Liver (tissue), 9 donors: Measurements from ENCODE around the gene TESK2. TPM values are rescaled to one million over a fixed set of nuclear protein-coding genes. Genes with fewer than 3 reads are reported as not detected.
"Not testable (repeated sequence)": the region's sequence is repeated elsewhere in the genome, so short reads cannot be mapped to it uniquely, and the experiment has no call there.

Experiments used
- DNase-seq: peaks from one replicate; pipeline ENCODE4 v3.0.0-alpha.2; 2017; ENCODE audit warnings: low spot score
- H3K27ac ChIP-seq, 2 donors: one replicate each; pipeline ENCODE4 v1.7.0; 2013; ENCODE audit warnings: inconsistent platforms in 2 of 2, low read length in 2 of 2, control low read depth in 1 of 2, low read depth in 1 of 2, mild to moderate bottlenecking in 1 of 2
- H3K27me3 ChIP-seq, 4 donors: one replicate each; pipeline versions ENCODE4 v1.6.1 to v1.7.0; 2013; ENCODE audit warnings: low read length in 3 of 4, inconsistent platforms in 1 of 4, mild to moderate bottlenecking in 1 of 4, moderate library complexity in 1 of 4; ENCODE audit not compliant: control insufficient read depth in 4 of 4, insufficient read depth in 4 of 4
- H3K36me3 ChIP-seq, 4 donors: one replicate each; pipeline versions ENCODE4 v1.6.1 to v1.7.0; 2013; ENCODE audit warnings: low read length in 3 of 4, mild to moderate bottlenecking in 3 of 4, low read depth in 1 of 4, moderate library complexity in 1 of 4; ENCODE audit not compliant: control insufficient read depth in 4 of 4, insufficient read depth in 3 of 4
- H3K4me1 ChIP-seq, 4 donors: one replicate each; pipeline versions ENCODE4 v1.6.1 to v1.7.0; 2013; ENCODE audit warnings: low read length in 3 of 4, mild to moderate bottlenecking in 3 of 4, moderate library complexity in 1 of 4; ENCODE audit not compliant: control insufficient read depth in 4 of 4, insufficient read depth in 4 of 4
- H3K4me3 ChIP-seq, 3 donors: one replicate each; pipeline versions ENCODE4 v1.6.1 to v1.7.0; 2013; ENCODE audit warnings: low read length in 3 of 3, control low read depth in 1 of 3, low read depth in 1 of 3, mild to moderate bottlenecking in 1 of 3
- H3K9ac ChIP-seq, 2 donors: one replicate each; pipeline ENCODE4 v1.7.0; 2013; ENCODE audit warnings: low read length in 2 of 2, mild to moderate bottlenecking in 2 of 2, moderate library complexity in 2 of 2, control low read depth in 1 of 2, low read depth in 1 of 2
- H3K9me3 ChIP-seq, 4 donors: one replicate each; pipeline versions ENCODE4 v1.6.1 to v1.7.0; 2013; ENCODE audit warnings: low read length in 3 of 4; ENCODE audit not compliant: control insufficient read depth in 4 of 4
- FOXA1 ChIP-seq: IDR thresholded peaks from 2 replicates; pipeline ENCODE4 v1.6.1; 2016; ENCODE audit warnings: antibody characterized with exemption
- FOXA2 ChIP-seq: IDR thresholded peaks from 2 replicates; pipeline ENCODE4 v1.6.1; 2016; ENCODE audit warnings: antibody characterized with exemption
- GABPA ChIP-seq, 2 donors: IDR thresholded peaks in 1 of 2; conservative IDR thresholded peaks in 1 of 2; 2 replicates each; pipeline ENCODE4 v1.6.1; 2016; ENCODE audit warnings: antibody characterized with exemption in 2 of 2, mild to moderate bottlenecking in 1 of 2, moderate library complexity in 1 of 2
- HNF4A ChIP-seq, 2 donors: conservative IDR thresholded peaks; 2 replicates each; pipeline ENCODE4 v1.6.1; 2016; ENCODE audit warnings: antibody characterized with exemption in 2 of 2, mild to moderate bottlenecking in 2 of 2
- HNF4G ChIP-seq: IDR thresholded peaks from 2 replicates; pipeline ENCODE4 v1.6.1; 2016; ENCODE audit warnings: antibody characterized with exemption
- NR2F2 ChIP-seq: IDR thresholded peaks from 2 replicates; pipeline ENCODE4 v1.6.1; 2016; ENCODE audit warnings: antibody characterized with exemption
- RAD21 ChIP-seq, 2 donors: IDR thresholded peaks; 2 replicates each; pipeline ENCODE4 v1.6.1; 2016; ENCODE audit warnings: antibody characterized with exemption in 2 of 2, mild to moderate bottlenecking in 2 of 2
- RXRA ChIP-seq, 2 donors: IDR thresholded peaks; 2 replicates each; pipeline ENCODE4 v1.6.1; 2017 to 2018; ENCODE audit warnings: antibody characterized with exemption in 2 of 2, mild to moderate bottlenecking in 1 of 2
- SP1 ChIP-seq: IDR thresholded peaks from 2 replicates; pipeline ENCODE4 v1.6.1; 2018; ENCODE audit warnings: antibody characterized with exemption, mild to moderate bottlenecking
- YY1 ChIP-seq: IDR thresholded peaks from 2 replicates; pipeline ENCODE4 v1.6.1; 2016; ENCODE audit warnings: antibody characterized with exemption, mild to moderate bottlenecking
- WGBS: extraction: QIAGEN DNeasy Blood & Tissue Kit; methylation state at CpG from one replicate; pipeline ENCODE4 v1.1.7; 2013; 5-methylcytosine and 5-hydroxymethylcytosine counted together
- polyA plus RNA-seq, 2 donors: library from polyadenylated mRNA; stranded (reverse) in 1 of 2; unstranded in 1 of 2; fragments of 200-250 nt in 1 of 2; fragments of >200 nt in 1 of 2; fragmentation: Nextera tagmentation in 1 of 2; extraction: Ambion mirVana in 1 of 2; gene quantifications; one replicate each; pipeline versions ENCODE4 v1.2.1 to v1.2.3, GENCODE V29; 2013 to 2015
- total RNA-seq, 2 donors: library from RNA; depleted of rRNA; stranded (reverse); fragments of >200 nt; gene quantifications; one replicate each; pipeline ENCODE4 v1.2.3, GENCODE V29; 2014
- TF ChIP-seq, protein P1 (sequence below): fragments of 150-350 bp; IDR thresholded peaks from 2 replicates; pipeline ENCODE4 v1.5.1; 2017; ENCODE audit warnings: improper control_type of control experiment, low read depth, low read length; ENCODE audit not compliant: missing input control
- TF ChIP-seq, protein P2 (sequence below): IDR thresholded peaks from 2 replicates; pipeline ENCODE4 v1.6.1; 2016; ENCODE audit warnings: antibody characterized with exemption, mild to moderate bottlenecking
- donor health status: healthy.
- donor health status: healthy.
- donor health status: healthy.
- donor health status: healthy.
- donor health status: healthy.

TESK2 gene
- total and polyA plus RNA-seq, 4 donors: 2.4 to 8.2 (median 5.2) TPM

DNA sequence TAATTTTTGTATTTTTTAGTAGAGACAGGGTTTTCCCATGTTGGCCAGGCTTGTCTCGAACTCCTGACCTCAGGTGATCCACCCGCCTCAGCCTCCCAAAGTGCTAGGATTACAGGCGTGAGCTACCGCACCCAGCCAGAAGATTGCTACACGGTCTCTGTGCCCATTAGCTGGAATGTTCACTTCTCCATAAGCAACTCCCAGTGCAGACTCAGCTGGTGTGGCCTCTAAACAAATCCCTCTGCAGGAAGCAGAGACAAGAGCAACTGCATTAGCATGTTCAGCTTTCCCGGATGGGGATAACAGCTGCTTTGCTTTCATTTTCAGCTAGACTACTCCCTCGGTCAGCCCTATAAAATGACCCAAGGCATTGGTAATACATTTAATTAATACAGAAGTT lies 130.0 kb downstream of the TESK2 start:
- not testable (repeated sequence) for H3K9me3 ChIP-seq, H3K36me3 ChIP-seq, H3K27me3 ChIP-seq, DNase-seq
- peak overlapping the region; percentile 12 to 40 for H3K27ac ChIP-seq
- peak; percentile 24 to 50 for TF ChIP-seq RXRA (IDR thresholded peaks at IDR 0.05)
- TF ChIP-seq, protein P1, sequence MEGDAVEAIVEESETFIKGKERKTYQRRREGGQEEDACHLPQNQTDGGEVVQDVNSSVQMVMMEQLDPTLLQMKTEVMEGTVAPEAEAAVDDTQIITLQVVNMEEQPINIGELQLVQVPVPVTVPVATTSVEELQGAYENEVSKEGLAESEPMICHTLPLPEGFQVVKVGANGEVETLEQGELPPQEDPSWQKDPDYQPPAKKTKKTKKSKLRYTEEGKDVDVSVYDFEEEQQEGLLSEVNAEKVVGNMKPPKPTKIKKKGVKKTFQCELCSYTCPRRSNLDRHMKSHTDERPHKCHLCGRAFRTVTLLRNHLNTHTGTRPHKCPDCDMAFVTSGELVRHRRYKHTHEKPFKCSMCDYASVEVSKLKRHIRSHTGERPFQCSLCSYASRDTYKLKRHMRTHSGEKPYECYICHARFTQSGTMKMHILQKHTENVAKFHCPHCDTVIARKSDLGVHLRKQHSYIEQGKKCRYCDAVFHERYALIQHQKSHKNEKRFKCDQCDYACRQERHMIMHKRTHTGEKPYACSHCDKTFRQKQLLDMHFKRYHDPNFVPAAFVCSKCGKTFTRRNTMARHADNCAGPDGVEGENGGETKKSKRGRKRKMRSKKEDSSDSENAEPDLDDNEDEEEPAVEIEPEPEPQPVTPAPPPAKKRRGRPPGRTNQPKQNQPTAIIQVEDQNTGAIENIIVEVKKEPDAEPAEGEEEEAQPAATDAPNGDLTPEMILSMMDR: peak; percentile 14
- peak; percentile 78 to 82 for TF ChIP-seq GABPA (IDR thresholded peaks at IDR 0.05 in 1 of 2, conservative IDR thresholded peaks at IDR 0.05 in 1 of 2)
- TF ChIP-seq SP1: peak; percentile 53
- TF ChIP-seq YY1: peak; percentile 52
- peak; percentile 27 for TF ChIP-seq NR2F2
- peak; percentile 58 to 75 for TF ChIP-seq RAD21 (IDR thresholded peaks at IDR 0.05)
- peak in 1 of 2 donors; percentile 26 for TF ChIP-seq HNF4A (conservative IDR thresholded peaks at IDR 0.05)
- H3K4me3 ChIP-seq: peak overlapping the region in 2 of 3 donors; percentile 18 to 22
- 22% methylated on average over 7 of the region's 7 CpGs for WGBS
- H3K4me1 ChIP-seq: peaks cover 7 to 18% (median 13%) of the 10 kb centered on the region in 4 donors
- H3K9ac ChIP-seq: peak overlapping the region; percentile 11 to 30

DNA sequence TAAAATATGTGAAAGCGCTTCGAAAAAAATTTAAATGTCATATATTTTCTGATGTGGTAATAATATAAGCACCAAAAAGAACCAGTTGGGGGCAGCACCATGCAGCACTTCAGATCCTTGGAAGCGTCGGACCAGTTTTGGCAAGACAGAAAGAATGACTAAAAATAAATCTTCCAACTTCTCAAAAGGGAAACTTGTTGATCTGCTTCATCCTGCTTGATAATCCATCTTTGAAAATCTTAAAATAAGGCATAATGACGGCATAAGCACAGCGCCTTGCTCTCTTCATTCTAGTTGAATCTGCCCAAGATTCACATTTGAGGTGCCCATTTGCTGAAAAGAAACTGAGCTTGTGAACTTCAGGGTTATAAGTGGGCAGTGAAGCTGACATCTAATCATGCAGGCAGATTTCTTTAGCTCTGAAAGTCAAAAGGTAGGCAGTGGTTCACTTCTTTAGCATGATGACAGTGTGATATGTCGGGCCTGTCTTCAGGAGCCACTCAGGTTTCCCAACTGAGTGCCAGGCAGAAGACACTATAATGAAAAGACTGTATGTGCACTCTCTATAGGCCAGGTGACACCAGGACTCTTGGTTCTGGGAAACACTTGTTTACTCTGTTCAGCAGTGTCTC lies 131.0 kb downstream of the TESK2 start:
- peak; percentile 54 for DNase-seq
- H3K36me3 ChIP-seq: no peaks in the 10 kb centered on the region
- 32% methylated on average over 7 of the region's 7 CpGs for WGBS
- H3K9ac ChIP-seq: no peak overlapping the region
- TF ChIP-seq FOXA2 (no peak), RAD21 (IDR thresholded peaks at IDR 0.05) (peak; percentile 92 to 94)
- TF ChIP-seq, protein P1: peak; percentile 72
- H3K9me3 ChIP-seq: no peaks in the 10 kb centered on the region
- peaks cover 7 to 18% (median 13%) of the 10 kb centered on the region in 4 donors for H3K4me1 ChIP-seq
- H3K27ac ChIP-seq: peak overlapping the region; percentile 4 to 12
- H3K4me3 ChIP-seq: no peak overlapping the region
- H3K27me3 ChIP-seq: no peaks in the 10 kb centered on the region

DNA sequence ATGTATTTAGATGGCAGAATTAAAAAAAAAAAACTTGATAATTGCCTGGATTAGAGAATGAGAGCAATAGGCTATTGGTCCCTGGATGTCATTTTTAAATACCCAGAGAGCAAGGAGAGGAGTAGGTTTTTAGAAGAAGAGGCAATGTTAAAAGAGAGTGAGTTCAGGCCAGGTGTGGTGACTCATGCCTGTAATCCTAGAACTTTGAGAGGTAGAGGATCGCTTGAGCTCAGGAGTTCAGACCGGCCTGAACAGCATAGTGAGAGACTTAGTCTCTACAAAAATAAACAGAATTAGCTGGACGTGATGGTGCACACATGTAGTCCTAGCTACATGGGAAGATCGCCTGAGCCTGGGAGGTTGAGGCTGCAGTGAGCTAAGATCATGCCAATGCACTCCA lies 134.8 kb downstream of the TESK2 start:
- Histone ChIP-seq H3K9ac (no peak overlapping the region), H3K27ac (no peak overlapping the region), H3K9me3 (no peaks in the 10 kb centered on the region), H3K27me3 (no peaks in the 10 kb centered on the region), H3K4me1 (peaks cover 7 to 13% (median 10%) of the 10 kb centered on the region in 4 donors), H3K36me3 (peaks cover 0 to 2% (median 0%) of the 10 kb centered on the region in 4 donors), H3K4me3 (no peak overlapping the region)
- TF ChIP-seq FOXA1 (no peak), RXRA (IDR thresholded peaks at IDR 0.05) (no peak), HNF4G (no peak)
- TF ChIP-seq, protein P2, sequence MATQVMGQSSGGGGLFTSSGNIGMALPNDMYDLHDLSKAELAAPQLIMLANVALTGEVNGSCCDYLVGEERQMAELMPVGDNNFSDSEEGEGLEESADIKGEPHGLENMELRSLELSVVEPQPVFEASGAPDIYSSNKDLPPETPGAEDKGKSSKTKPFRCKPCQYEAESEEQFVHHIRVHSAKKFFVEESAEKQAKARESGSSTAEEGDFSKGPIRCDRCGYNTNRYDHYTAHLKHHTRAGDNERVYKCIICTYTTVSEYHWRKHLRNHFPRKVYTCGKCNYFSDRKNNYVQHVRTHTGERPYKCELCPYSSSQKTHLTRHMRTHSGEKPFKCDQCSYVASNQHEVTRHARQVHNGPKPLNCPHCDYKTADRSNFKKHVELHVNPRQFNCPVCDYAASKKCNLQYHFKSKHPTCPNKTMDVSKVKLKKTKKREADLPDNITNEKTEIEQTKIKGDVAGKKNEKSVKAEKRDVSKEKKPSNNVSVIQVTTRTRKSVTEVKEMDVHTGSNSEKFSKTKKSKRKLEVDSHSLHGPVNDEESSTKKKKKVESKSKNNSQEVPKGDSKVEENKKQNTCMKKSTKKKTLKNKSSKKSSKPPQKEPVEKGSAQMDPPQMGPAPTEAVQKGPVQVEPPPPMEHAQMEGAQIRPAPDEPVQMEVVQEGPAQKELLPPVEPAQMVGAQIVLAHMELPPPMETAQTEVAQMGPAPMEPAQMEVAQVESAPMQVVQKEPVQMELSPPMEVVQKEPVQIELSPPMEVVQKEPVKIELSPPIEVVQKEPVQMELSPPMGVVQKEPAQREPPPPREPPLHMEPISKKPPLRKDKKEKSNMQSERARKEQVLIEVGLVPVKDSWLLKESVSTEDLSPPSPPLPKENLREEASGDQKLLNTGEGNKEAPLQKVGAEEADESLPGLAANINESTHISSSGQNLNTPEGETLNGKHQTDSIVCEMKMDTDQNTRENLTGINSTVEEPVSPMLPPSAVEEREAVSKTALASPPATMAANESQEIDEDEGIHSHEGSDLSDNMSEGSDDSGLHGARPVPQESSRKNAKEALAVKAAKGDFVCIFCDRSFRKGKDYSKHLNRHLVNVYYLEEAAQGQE: no peak
- TF ChIP-seq, protein P1: no peak
- DNase-seq: no peak
- 93% methylated on average over 4 of the region's 4 CpGs for WGBS
